ENCODE results near the gene MIF4GD. TPM values are rescaled to one million over a fixed set of nuclear protein-coding genes. Genes with fewer than 3 reads are reported as not detected.
"Not testable (repeated sequence)": the region's sequence is repeated elsewhere in the genome, so short reads cannot be mapped to it uniquely, and the experiment has no call there.

The MIF4GD gene
- total RNA-seq, 1 experiment from 2014 or later = 21.6 TPM

- DNase-seq (ENCODE audit: low spot score) = no peak
- Mint-ChIP-seq H3K27me3 (ENCODE audit: low read depth) (no peaks in the 10 kb centered on the region), H3K9me3 (no peaks in the 10 kb centered on the region), H3K27ac (no peak overlapping the region), H3K4me3 (no peak overlapping the region), H3K36me3 (no peaks in the 10 kb centered on the region), H3K4me1 (no peaks in the 10 kb centered on the region)
- no peak for ATAC-seq
- no peak for TF ChIP-seq NR2C2 (CRISPR knock-in tag; IDR thresholded peaks at IDR 0.05)
- peak; percentile 12; the same call in 1 of the 2 replicates for TF ChIP-seq GABPB1 (CRISPR knock-in tag; IDR thresholded peaks at IDR 0.05)
- ChIA-PET CTCF (no interaction called here), POLR2A (no interaction called here)
Measured at GRCh38 chr17:75295201-75296158, 24.4 kb upstream of the MIF4GD start.

- CTCF ChIA-PET = interaction anchor here (0.6 to 1.5 kb wide), 2 partner anchors 22 to 308 kb away, joined by 3 to 8 read pairs; partner anchors contain the start of gene MIF4GD
- DNase-seq (ENCODE audit: low spot score); H3K9me3 Mint-ChIP-seq; H3K27me3 Mint-ChIP-seq (ENCODE audit: low read depth); ATAC-seq; H3K36me3 Mint-ChIP-seq; POLR2A ChIA-PET; H3K4me1 Mint-ChIP-seq; H3K4me3 Mint-ChIP-seq; H3K27ac Mint-ChIP-seq: not testable (repeated sequence)
Measured at GRCh38 chr17:75292810-75293448, 21.9 kb upstream of the MIF4GD start.

GRCh38 chr17:75289832-75290337 is 18.9 kb upstream of the MIF4GD start:
- ChIA-PET CTCF (interaction anchor here (0.6 to 3.7 kb wide), 41 partner anchors 10 to 540 kb away, joined by 3 to 106 read pairs (median 5); partner anchors contain the start of genes GALK1, GGA3, GRB2 and LLGL2), POLR2A (interaction anchor here (0.7 to 1.8 kb wide), 18 partner anchors 8 to 475 kb away, joined by 3 to 24 read pairs (median 4); partner anchors contain the start of genes GALK1, GGA3, GRB2 and MIF4GD)
- no peaks in the 10 kb centered on the region; the same call in 1 of the 2 replicates for H3K27me3 Mint-ChIP-seq (ENCODE audit: low read depth)
- peaks cover 11% of the 10 kb centered on the region for H3K36me3 Mint-ChIP-seq
- TF ChIP-seq CBFB (CRISPR knock-in tag; IDR thresholded peaks at IDR 0.05; ENCODE audit: low read depth) (no peak), GRHL2 (CRISPR knock-in tag; IDR thresholded peaks at IDR 0.05; ENCODE audit: insufficient replicate concordance, severe bottlenecking) (no peak), ZBTB21 (CRISPR knock-in tag; IDR thresholded peaks at IDR 0.05; ENCODE audit: borderline replicate concordance) (no peak), RELA (CRISPR knock-in tag; IDR thresholded peaks at IDR 0.05; ENCODE audit: borderline replicate concordance) (no peak)
- peaks cover 8% of the 10 kb centered on the region for H3K4me1 Mint-ChIP-seq
- H3K4me3 Mint-ChIP-seq = peak overlapping the region; percentile 94
- no peak for DNase-seq (ENCODE audit: low spot score)
- peak overlapping the region; percentile 99 for H3K27ac Mint-ChIP-seq
- no peak for ATAC-seq
- H3K9me3 Mint-ChIP-seq = no peaks in the 10 kb centered on the region

DNA sequence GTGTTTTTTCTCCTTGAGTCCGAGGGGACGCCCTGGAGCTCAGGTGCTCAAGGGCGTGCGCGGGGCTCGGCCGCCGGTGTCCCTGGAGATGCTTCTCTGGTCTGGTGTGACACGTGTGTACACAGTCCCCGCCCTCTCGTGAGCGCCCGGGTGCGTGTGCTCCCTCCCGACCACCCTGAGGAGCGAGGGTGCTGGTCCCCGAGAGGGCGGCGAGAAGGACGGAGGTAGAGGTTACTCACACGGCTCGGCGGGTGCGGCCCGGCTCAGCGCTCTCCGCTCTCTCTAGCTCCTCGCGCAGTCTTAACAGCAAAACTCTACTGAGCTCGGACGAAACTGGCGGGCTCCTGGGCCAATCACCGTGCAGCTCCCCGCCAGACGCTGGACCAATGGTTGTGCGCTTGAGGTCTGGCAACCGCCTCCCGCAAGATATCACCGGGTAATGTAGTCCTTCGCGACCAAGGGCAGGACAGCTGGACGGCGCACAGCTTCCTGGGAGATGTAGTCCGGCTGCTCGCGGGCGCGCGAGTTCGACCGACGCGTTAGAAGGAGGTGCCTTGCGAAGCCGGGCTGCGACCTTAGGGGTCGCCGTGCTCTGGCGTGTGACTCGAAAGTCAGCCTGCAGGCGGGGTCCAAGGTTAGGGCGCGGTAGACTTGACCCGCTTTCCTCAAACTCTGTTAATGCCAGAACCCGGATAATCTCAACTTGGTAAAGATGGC is 18.2 kb upstream of the MIF4GD start, which contains the start of gene SLC25A19:
Gene SLC25A19, minus strand, starts transcription at position 319 of the 717 bp plus-strand sequence. CDS start 2,669 bp downstream, outside the sequence.
- POLR2A ChIA-PET = interaction anchor here (0.6 to 1.8 kb wide), 20 partner anchors 8 to 475 kb away, joined by 3 to 24 read pairs (median 4); partner anchors contain the start of genes GALK1, GGA3, GRB2 and MIF4GD
- CTCF ChIA-PET = interaction anchor here (0.6 to 3.7 kb wide), 57 partner anchors 11 to 541 kb away, joined by 3 to 106 read pairs (median 5); partner anchors contain the start of genes GALK1, GGA3, GRB2 and LLGL2
- H3K9me3 Mint-ChIP-seq = no peaks in the 10 kb centered on the region
- peak within 1 kb of the TSS; percentile 99 for H3K27ac Mint-ChIP-seq
- peaks cover 11% of the 10 kb centered on the region for H3K36me3 Mint-ChIP-seq
- peak within 1 kb of the TSS; percentile 94 for H3K4me3 Mint-ChIP-seq
- no peaks in the 10 kb centered on the region; the same call in 1 of the 2 replicates for H3K27me3 Mint-ChIP-seq (ENCODE audit: low read depth)
- peak; percentile 98 for ATAC-seq
- DNase-seq (ENCODE audit: low spot score) = peak; percentile 98
- H3K4me1 Mint-ChIP-seq = peaks cover 8% of the 10 kb centered on the region
- TF ChIP-seq ZNF317 (CRISPR knock-in tag; IDR thresholded peaks at IDR 0.05; ENCODE audit: borderline replicate concordance, low read depth) = no peak
- 0 out of 2 replicates have a peak, but pooled peaks have one; percentile 66 for TF ChIP-seq KAT7 (CRISPR knock-in tag; IDR thresholded peaks at IDR 0.05; ENCODE audit: borderline replicate concordance)
- no peak; the same call in 1 of the 2 replicates for TF ChIP-seq USF1 (CRISPR knock-in tag; IDR thresholded peaks at IDR 0.05)
- no peak for TF ChIP-seq ATF3 (CRISPR knock-in tag; conservative IDR thresholded peaks at IDR 0.05)
- no peak for TF ChIP-seq TCF7 (CRISPR knock-in tag; IDR thresholded peaks at IDR 0.05; ENCODE audit: low read depth)
- TF ChIP-seq TP53 (CRISPR knock-in tag; IDR thresholded peaks at IDR 0.05) = 0 out of 2 replicates have a peak, but pooled peaks have one; percentile 35
- no peak for TF ChIP-seq GRHL2 (CRISPR knock-in tag; IDR thresholded peaks at IDR 0.05; ENCODE audit: insufficient replicate concordance, severe bottlenecking)
- TF ChIP-seq IRF2 (CRISPR knock-in tag; IDR thresholded peaks at IDR 0.05; ENCODE audit: borderline replicate concordance, low read depth) = no peak
- TF ChIP-seq, protein P1, sequence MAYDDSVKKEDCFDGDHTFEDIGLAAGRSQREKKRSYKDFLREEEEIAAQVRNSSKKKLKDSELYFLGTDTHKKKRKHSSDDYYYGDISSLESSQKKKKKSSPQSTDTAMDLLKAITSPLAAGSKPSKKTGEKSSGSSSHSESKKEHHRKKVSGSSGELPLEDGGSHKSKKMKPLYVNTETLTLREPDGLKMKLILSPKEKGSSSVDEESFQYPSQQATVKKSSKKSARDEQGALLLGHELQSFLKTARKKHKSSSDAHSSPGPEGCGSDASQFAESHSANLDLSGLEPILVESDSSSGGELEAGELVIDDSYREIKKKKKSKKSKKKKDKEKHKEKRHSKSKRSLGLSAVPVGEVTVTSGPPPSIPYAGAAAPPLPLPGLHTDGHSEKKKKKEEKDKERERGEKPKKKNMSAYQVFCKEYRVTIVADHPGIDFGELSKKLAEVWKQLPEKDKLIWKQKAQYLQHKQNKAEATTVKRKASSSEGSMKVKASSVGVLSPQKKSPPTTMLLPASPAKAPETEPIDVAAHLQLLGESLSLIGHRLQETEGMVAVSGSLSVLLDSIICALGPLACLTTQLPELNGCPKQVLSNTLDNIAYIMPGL (CRISPR knock-in tag; IDR thresholded peaks at IDR 0.05) = peak; percentile 72; the same call in 1 of the 2 replicates
- no peak for TF ChIP-seq FOXJ3 (CRISPR knock-in tag; IDR thresholded peaks at IDR 0.05; ENCODE audit: borderline replicate concordance)
- TF ChIP-seq EMX1 (CRISPR knock-in tag; IDR thresholded peaks at IDR 0.05) = no peak
- TF ChIP-seq JUN (CRISPR knock-in tag; IDR thresholded peaks at IDR 0.05) = no peak
- TF ChIP-seq MYBL2 (CRISPR knock-in tag; IDR thresholded peaks at IDR 0.05) = peak; percentile 72; the same call in 1 of the 2 replicates
- no peak for TF ChIP-seq CBFB (CRISPR knock-in tag; IDR thresholded peaks at IDR 0.05; ENCODE audit: low read depth)
- TF ChIP-seq NFYB (CRISPR knock-in tag; conservative IDR thresholded peaks at IDR 0.05; ENCODE audit: low read depth) = peak; percentile 95
- peak; percentile 75 for TF ChIP-seq GABPB1 (CRISPR knock-in tag; IDR thresholded peaks at IDR 0.05)
